Endothelial cell of umbilical vein (primary cell): ENCODE results near the gene RPL21. TPM values are rescaled to one million over a fixed set of nuclear protein-coding genes. Genes with fewer than 3 reads are reported as not detected.

Source experiments
- BruUV-seq: library from RNA; stranded (reverse); fragments of 400-500 nt; replicated peaks from 2 replicates; lab custom pipeline; 2021; lab: Mats Ljungman, UMichigan
- CTCF ChIA-PET: fragments of 300-600, 350-600 bp; sonication (Branson Sonifier 250); formaldehyde crosslinking; loops from one replicate; lab custom pipeline; 2021; ENCODE audit warnings: antibody characterized with exemption, inconsistent platforms; lab: Charles Lee
- POLR2A ChIA-PET: fragments of 300-600, 350-600 bp; sonication (Branson Sonifier 250); formaldehyde crosslinking; loops from one replicate; lab custom pipeline; 2021; ENCODE audit warnings: antibody characterized with exemption, inconsistent platforms; lab: Charles Lee
- DNase-seq: peaks from one replicate; pipeline ENCODE4 v3.0.0-alpha.2; 2011; ENCODE audit warnings: low read depth, low spot score
- FAIRE-seq: peaks from 2 replicates; lab custom pipeline; 2011; peaks lifted over from hg19 to GRCh38; lab: Jason Lieb, UNC
- H2AFZ ChIP-seq: 2 replicates; pipeline ENCODE4 v1.6.0; 2012; ENCODE audit warnings: low read depth, low read length, control low read depth, inconsistent platforms
- H3K27ac ChIP-seq: 2 replicates; pipeline ENCODE4 v1.5.1; 2011; ENCODE audit warnings: low read depth, mild to moderate bottlenecking, control low read depth, low read length, moderate library complexity; ENCODE audit not compliant: insufficient read depth
- H3K27me3 ChIP-seq, 2 experiments: 2 replicates each; pipeline versions ENCODE4 v1.6.0 to v1.6.1; 2011; ENCODE audit warnings: low read length in 2 of 2, mixed read lengths in 1 of 2; ENCODE audit not compliant: control insufficient read depth in 2 of 2, insufficient read depth in 2 of 2
- H3K36me3 ChIP-seq, 2 experiments: 2 replicates in 1 of 2; 3 replicates in 1 of 2; pipeline ENCODE4 v1.5.1; 2011; ENCODE audit warnings: low read length in 2 of 2, mild to moderate bottlenecking in 1 of 2, moderate library complexity in 1 of 2; ENCODE audit not compliant: control insufficient read depth in 2 of 2, insufficient read depth in 2 of 2; ENCODE audit errors: extremely low read depth in 1 of 2
- H3K4me1 ChIP-seq: 3 replicates; pipeline ENCODE4 v1.5.1; 2011; ENCODE audit warnings: mild to moderate bottlenecking, low read length; ENCODE audit not compliant: control insufficient read depth, insufficient read depth; ENCODE audit errors: extremely low read depth
- H3K4me2 ChIP-seq: 2 replicates; pipeline ENCODE4 v1.6.1; 2011; ENCODE audit warnings: low read length, control low read depth, mixed read lengths; ENCODE audit not compliant: insufficient read depth
- H3K4me3 ChIP-seq, 3 experiments: fragments of 200-600 bp in 1 of 3; sonication (generic), shearing (Covaris generic) in 1 of 3; replicated peaks in 1 of 3; 2 replicates each; pipeline ENCODE4 v1.5.1; 2011 to 2016; ENCODE audit warnings: control low read depth in 3 of 3, low read length in 3 of 3, mild to moderate bottlenecking in 2 of 3, inconsistent platforms in 1 of 3, low read depth in 1 of 3, moderate library complexity in 1 of 3; ENCODE audit not compliant: insufficient read depth in 1 of 3
- H3K79me2 ChIP-seq: 2 replicates; pipeline ENCODE4 v1.6.0; 2012; ENCODE audit warnings: low read length, inconsistent platforms; ENCODE audit not compliant: control insufficient read depth, insufficient read depth
- H3K9ac ChIP-seq: replicated peaks from 2 replicates; pipeline ENCODE3; 2011; ENCODE audit warnings: low read length, control low read depth; ENCODE audit not compliant: insufficient read depth; ENCODE audit errors: extremely low read depth
- H3K9me1 ChIP-seq: replicated peaks from 3 replicates; pipeline ENCODE4 v1.6.0; 2011; ENCODE audit warnings: mild to moderate bottlenecking, low read length; ENCODE audit not compliant: control insufficient read depth, insufficient read depth; ENCODE audit errors: extremely low read depth
- H3K9me3 ChIP-seq: replicated peaks from 2 replicates; pipeline ENCODE4 v1.5.1; 2012; ENCODE audit warnings: low read length, inconsistent platforms; ENCODE audit not compliant: control insufficient read depth, insufficient read depth
- H4K20me1 ChIP-seq: replicated peaks from 2 replicates; pipeline ENCODE3; 2011; ENCODE audit warnings: mild to moderate bottlenecking, low read length; ENCODE audit not compliant: control insufficient read depth, insufficient read depth; ENCODE audit errors: extremely low read depth
- POLR2A ChIP-seq: IDR thresholded peaks from 2 replicates; pipeline ENCODE4 v1.6.1; 2012; ENCODE audit warnings: low read depth, mild to moderate bottlenecking, control low read depth, low read length
- POLR2AphosphoS5 ChIP-seq: IDR thresholded peaks from 2 replicates; pipeline ENCODE4 v1.6.1; 2012; ENCODE audit warnings: low read depth, mild to moderate bottlenecking, control low read depth, low read length, moderate library complexity; ENCODE audit not compliant: insufficient read depth
- dilution Hi-C: fragments of 300-500 bp; cut with MboI; formaldehyde crosslinking; loops from one replicate; pipeline ENCODE4 v1.15.0; 2019; ENCODE audit warnings: low sequenced_read_pairs; ENCODE audit not compliant: extremely low pct_ligation_motif_present
- intact Hi-C: fragments of 100-400 bp; cut with micrococcal nuclease; formaldehyde crosslinking; loops from one replicate; pipeline ENCODE4 v1.10.0; 2022
- polyA plus RNA-seq, 4 experiments: library from polyadenylated mRNA; depleted of rRNA in 3 of 4; stranded (reverse) in 3 of 4; unstranded in 1 of 4; fragments of >200 nt; gene quantifications; 2 replicates each; pipeline versions ENCODE4 v1.2.1 to v1.2.3, GENCODE V29; 2011 to 2012; ENCODE audit warnings: missing spikeins in 1 of 4
- total RNA-seq: library from RNA; stranded (reverse); gene quantifications from 2 replicates; pipeline ENCODE4 v1.2.3, GENCODE V29; 2021
- TF ChIP-seq, protein P1 (sequence below), 2 donors: IDR thresholded peaks; 1 replicate in 1 of 2; 2 replicates in 1 of 2; pipeline ENCODE4 v1.5.1; 2011; ENCODE audit warnings: low read length in 2 of 2, mild to moderate bottlenecking in 2 of 2, moderate library complexity in 2 of 2, control low read depth in 1 of 2, inconsistent platforms in 1 of 2, low read depth in 1 of 2; ENCODE audit not compliant: insufficient read depth in 1 of 2; ENCODE audit errors: extremely low read depth in 1 of 2

RPL21 gene
- total and polyA plus RNA-seq, 2 donors (not counting 3 experiments of a cell fraction or from before 2014, with no cell fraction given): 585 to 871 TPM

DNA sequence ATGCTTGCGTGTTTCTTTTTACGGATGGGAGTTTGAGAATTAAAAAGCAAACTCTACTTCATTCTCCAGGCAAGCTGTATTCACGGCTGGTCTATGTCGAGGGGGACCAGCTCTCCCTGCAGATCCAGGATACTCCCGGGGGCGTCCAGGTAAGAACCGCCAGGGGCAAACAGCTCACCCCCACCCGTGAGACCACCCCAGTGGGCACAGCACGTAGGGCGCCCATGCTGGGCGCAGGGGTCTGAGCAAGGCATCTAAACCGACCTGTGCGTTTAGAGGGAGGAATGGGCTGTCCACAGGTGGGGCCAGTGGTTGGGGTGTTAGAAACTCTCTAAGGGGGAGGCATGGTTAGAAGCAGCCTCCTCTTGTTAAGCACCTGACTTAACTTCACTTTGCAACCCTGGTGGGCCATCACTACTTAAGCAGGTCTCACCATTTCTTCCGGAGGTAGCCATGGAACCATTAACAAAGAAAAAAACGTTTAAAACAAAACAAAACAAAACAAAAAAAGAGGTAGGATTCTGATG is 20.3 kb downstream of the RPL21 start:
- dilution Hi-C loops (no loop called here), intact Hi-C loops (loop anchor here (2.0 to 5.0 kb wide), 2 partner anchors 91 to 179 kb away; partner anchors contain the start of gene MTIF3)
- no peak for DNase-seq
- Histone ChIP-seq H3K9me3 (no peaks in the 10 kb centered on the region), H3K79me2 (no peaks in the 10 kb centered on the region), H3K4me1 (peaks cover 16% of the 10 kb centered on the region), H3K9ac (no peak overlapping the region), H3K9me1 (no peaks in the 10 kb centered on the region), H3K4me2 (peak overlapping the region; percentile 91), H4K20me1 (no peaks in the 10 kb centered on the region), H3K4me3 (peak overlapping the region; percentile 36 to 71 (median 67)), H3K27ac (no peak overlapping the region), H3K27me3 (peaks cover 18 to 21% of the 10 kb centered on the region in 2 experiments), H2AFZ (no peak overlapping the region), H3K36me3 (no peaks in the 10 kb centered on the region)
- no peak for TF ChIP-seq POLR2A
- TF ChIP-seq, protein P1, sequence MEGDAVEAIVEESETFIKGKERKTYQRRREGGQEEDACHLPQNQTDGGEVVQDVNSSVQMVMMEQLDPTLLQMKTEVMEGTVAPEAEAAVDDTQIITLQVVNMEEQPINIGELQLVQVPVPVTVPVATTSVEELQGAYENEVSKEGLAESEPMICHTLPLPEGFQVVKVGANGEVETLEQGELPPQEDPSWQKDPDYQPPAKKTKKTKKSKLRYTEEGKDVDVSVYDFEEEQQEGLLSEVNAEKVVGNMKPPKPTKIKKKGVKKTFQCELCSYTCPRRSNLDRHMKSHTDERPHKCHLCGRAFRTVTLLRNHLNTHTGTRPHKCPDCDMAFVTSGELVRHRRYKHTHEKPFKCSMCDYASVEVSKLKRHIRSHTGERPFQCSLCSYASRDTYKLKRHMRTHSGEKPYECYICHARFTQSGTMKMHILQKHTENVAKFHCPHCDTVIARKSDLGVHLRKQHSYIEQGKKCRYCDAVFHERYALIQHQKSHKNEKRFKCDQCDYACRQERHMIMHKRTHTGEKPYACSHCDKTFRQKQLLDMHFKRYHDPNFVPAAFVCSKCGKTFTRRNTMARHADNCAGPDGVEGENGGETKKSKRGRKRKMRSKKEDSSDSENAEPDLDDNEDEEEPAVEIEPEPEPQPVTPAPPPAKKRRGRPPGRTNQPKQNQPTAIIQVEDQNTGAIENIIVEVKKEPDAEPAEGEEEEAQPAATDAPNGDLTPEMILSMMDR (IDR thresholded peaks at IDR 0.05; ENCODE audit: extremely low read depth in 1 of 2, insufficient read depth in 1 of 2, low read depth in 1 of 2, low read length in 2 of 2): no peak
- TF ChIP-seq POLR2AphosphoS5: no peak
- no peak for FAIRE-seq
- ChIA-PET CTCF (interaction anchor here (1.5 to 2.4 kb wide), 4 partner anchors 9 to 286 kb away, joined by 4 to 17 read pairs (median 10); no protein-coding TSS in a partner anchor), POLR2A (no interaction called here)
- BruUV-seq: no TSS peak
